ENCODE data around the gene KCTD5.

GRCh38 chr16:2692948-2693651, 10.8 kb downstream of the KCTD5 start:
- TF ChIP-seq POLR2A (IDR thresholded peaks at IDR 0.05) (no peak), CTCF (IDR thresholded peaks at IDR 0.05) (no peak)
